Activated CD4-positive, alpha-beta T cell treated with anti-CD3 and anti-CD28 coated beads, Interleukin-2, amount 50 U/mL, for 16 hours (primary cell): ENCODE measurements around the gene EID3.
"Not testable (repeated sequence)": the region's sequence is repeated elsewhere in the genome, so short reads cannot be mapped to it uniquely, and the experiment has no call there.

Experiments used
- DNase-seq: peaks from one replicate; pipeline ENCODE4 v3.0.0-alpha.2; 2020

The EID3 gene

GRCh38 chr12:104290855-104291254 lies 12.7 kb upstream of the EID3 start:
- no peak for DNase-seq

DNA sequence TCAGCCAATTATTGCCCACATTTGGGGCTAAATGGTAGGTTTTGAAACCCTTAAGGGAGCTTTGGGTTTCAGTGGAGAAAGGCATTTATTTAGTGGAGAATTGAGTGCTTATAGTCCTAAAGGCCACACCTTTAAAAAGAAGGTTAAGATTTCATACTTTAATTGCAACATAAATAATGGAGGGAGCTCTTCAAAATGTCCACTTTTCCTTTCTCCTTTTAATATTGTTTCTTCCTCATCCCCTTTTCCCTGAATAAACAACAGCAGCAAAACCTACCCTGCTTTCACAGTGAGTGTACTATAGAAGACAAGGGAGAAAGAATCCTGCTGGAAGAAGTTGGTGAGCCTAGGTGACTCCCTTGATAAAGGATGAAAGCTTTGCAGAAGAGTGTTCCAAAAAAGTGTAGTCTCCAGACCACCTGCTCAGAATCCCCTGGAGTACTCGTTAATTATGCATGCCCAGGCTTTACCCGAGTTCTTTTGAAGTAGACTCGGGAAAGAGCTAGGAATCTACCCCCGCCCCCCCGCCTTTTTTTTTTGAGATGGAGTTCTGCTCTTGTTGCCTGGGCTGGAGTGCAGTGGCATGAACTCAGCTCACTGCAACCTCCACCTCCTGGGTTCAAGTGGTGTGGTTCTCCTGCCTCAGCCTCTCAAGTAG lies 11.5 kb upstream of the EID3 start:
- DNase-seq: no peak

- no peak for DNase-seq
Observed at GRCh38 chr12:104292872-104293794, 10.4 kb upstream of the EID3 start.

DNA sequence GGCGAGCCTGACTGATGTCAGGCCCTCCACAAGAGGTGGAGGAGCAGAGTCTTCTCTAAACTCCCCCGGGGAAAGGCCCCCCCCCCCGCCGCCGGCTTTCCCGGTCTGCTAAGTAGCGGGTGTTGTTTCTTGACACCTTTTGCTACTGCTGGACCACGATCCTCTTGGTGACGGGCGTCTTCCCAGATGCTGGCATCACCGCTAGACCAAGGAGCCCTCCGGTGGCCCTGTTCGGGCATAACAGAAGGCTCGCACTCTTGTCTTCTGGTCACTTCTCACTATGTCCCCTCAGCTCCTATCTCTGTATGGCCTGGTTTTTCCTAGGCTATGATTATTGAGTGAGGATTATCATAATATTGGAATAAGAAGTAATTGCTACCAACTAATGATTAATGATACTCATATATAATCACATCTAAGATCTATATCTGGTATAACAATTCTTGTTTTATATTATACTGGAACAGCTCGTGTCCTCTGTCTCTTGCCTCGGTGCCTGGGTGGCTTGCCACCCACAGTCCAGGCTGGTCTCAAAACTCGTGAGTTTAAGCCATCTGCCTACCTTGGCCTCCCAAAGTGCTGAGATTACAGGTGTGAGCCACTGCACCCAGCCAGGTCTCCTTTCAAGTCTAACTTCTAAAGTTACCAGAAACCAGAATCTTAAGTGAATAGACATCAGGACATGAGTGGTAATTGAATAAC lies 9.2 kb upstream of the EID3 start:
- not testable (repeated sequence) for DNase-seq

- no peak for DNase-seq
Observed at GRCh38 chr12:104294927-104295668, 8.4 kb upstream of the EID3 start.

DNA sequence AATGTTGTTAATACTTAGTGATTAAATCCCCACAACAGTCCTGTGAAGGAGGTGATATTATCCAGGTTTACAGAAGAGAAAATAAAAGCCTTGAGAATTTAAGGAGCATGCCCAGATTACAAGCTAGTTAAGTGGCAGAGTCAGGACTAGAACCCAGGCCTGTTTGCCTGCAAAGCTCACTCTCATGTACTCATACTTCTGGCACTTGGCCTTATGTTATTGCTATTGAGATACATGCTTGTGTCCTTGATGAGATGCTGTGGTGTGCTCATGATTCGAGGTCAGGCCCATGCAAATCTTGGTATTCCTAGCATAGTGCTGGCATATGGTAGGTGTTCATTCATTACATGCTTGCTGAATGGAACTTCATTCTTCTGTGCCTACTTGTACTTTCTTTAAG lies 7.6 kb upstream of the EID3 start:
- DNase-seq: no peak

- DNase-seq: no peak
Observed at GRCh38 chr12:104296718-104297117, 6.8 kb upstream of the EID3 start.

- no peak for DNase-seq
Observed at GRCh38 chr12:104297477-104298113, 5.9 kb upstream of the EID3 start.

GRCh38 chr12:104299842-104300481 lies 3.6 kb upstream of the EID3 start:
- DNase-seq: no peak

- DNase-seq: no peak
Observed at GRCh38 chr12:104304261-104305009, 896 bp downstream of the EID3 start.

DNA sequence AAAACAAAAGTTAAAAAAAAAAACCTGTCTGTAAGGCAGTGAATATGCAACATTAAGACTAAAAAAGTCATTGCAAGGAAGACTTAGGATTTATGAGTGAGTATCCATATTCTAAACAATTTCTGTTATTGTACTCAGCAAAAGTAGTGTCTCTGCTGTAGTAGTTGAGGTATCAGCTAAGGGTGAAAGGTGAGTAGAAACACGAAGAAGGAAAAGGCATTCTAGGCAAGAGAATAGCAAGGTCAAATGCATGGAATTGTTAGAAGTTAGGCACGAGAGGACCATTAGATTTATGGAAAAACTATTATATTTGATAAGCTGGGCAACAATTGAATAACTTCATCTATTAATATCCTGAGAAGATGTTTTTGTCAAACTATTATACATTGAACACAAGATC lies 1.8 kb downstream of the EID3 start:
- DNase-seq: no peak

- DNase-seq: no peak
Observed at GRCh38 chr12:104306376-104306775, 2.8 kb downstream of the EID3 start.

- DNase-seq: no peak
Observed at GRCh38 chr12:104306943-104307654, 3.6 kb downstream of the EID3 start.

- no peak for DNase-seq
Observed at GRCh38 chr12:104307655-104308000, 4.1 kb downstream of the EID3 start.

DNA sequence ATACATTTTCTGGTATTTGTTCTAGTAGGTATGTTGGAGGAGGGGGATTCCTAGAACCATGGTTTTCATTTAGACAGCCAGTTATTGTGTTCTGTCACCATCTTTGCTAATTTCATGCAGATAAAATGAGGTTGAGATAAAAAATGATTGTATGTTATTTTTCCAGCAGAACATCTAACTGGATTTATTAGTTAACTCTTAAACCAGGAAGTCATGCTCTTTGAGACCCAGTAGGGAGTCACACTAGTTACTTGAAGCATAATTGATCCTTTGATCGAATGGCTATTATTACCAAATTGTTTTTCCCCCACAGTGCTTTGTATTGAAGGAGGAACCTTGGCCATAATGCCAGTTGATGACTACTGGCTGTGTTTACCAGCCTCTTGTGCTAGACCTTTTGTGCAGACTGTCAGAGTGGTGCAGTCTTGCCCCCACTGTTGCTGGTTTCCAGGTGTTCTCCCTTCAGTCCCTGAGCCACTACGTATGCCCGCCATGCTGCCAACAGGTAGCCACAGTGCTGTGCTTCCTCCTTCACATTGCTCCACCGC lies 6.0 kb downstream of the EID3 start:
- DNase-seq: no peak

DNA sequence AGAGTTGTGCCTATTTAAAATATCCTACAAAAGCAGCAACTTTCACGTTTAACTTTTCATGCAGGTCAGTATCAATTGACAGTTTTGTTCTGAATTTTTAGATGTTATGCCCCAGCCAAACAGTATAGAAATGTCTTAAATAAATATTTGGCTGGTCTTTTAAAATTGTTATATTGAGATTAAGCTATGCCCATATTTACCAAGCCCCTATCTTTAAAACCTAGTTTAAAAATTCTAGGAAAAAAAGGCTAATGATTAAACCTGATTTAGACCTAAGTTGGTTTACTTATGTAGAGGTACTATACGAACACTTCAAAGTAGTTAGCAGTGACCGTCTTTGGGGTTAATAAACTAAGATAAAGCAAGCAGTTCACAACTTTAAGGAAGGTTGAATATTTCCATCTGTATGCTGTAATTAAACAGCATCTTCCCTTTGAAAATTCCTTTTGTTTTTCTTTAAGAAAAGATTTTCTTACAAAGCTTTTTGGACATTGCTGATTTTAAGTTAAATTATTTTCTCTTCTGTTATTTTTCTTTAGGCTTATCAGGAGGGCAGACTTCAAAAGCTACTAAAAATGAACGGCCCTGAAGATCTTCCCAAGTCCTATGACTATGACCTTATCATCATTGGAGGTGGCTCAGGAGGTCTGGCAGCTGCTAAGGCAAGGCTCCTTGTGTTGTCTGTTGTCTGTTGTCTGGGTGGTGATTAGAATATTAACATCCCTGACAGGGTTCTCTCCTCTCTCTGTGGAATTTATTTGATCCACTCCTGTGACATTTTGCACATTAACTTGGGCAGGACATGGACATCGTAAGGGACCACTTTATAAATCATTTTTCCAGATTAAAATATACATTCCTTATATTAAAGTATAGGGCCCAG lies 7.5 kb downstream of the EID3 start:
- DNase-seq: no peak

DNA sequence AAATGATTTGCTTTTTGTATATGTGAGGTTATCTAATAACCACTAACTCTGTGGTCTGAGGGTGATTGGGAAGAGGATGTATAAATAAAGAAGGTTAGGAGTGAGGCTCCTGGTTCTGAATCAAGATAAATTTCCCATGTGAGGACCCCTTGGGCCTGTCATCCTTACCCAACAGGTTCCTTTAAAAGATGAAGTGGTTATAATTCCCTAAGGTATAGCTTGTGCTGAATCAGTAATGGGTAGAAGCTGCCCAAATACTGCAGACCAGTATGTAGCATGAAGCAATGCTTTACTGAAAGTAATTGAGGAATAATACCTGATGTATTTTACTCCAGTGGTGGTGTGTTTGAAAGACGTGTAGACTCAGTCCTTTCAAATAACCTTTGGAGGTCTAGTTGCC lies 8.7 kb downstream of the EID3 start:
- no peak for DNase-seq

GRCh38 chr12:104312654-104313053 lies 9.1 kb downstream of the EID3 start:
- no peak for DNase-seq

DNA sequence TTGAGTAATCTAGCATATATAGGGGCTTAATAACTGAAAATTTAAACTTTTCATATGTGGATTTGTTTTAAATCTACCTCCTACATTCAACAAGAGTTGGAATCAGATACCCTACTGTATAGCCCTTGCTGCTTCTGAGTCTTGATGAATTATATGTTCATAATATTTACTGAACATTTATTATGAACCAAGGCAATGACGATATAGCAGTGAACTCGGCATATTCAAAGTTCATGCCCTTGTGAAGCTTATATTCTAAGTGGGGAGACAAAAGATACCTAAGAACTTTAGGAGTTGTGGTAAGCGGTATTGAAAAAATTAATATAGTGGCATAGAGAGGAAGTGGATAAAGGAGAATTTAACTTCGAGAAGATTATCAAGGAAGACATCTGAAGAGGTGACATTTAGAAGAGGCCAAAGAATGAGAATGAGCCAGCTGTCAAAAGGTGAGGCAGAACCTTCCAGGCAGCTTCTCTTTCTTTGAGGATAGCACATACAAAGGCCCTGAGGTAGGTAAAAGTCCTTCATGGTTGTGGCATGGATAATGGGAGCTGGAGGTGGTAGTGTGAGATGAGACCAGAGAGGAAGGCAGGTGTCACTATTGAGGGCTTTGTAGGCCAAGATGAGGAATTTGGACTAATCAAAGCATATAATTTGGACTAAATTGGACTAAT lies 10.2 kb downstream of the EID3 start:
- DNase-seq: no peak
